ENCODE results near the gene PLD1.

Gene PLD1

DNA sequence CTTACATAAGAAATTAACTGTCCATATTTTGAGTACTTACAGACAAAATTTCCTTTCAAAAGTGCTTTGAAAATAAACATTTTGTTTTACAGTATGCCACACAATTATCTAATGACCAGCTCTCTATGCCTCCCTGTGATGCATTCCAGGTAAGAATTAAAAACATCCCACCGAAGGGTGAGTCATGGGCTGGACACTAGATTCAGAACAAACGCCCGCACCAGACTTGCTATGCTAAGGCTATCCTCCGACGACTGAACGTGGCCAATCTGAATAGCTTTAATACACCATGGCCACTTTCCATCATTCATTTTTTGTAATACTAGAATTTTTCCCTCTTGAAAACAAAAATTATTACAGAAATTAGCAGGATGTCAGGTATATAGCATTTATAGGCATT lies 210.3 kb downstream of the PLD1 start:
- Histone ChIP-seq H3K4me3 (no peak overlapping the region), H3K27me3 (no peaks in the 10 kb centered on the region), H3K36me3 (peaks cover 18 to 26% (median 18%) of the 10 kb centered on the region in 3 donors), H3K27ac (no peak overlapping the region), H3K4me1 (no peaks in the 10 kb centered on the region), H3K9me3 (no peaks in the 10 kb centered on the region)
- DNase-seq = no peak
- TF ChIP-seq, protein P1, sequence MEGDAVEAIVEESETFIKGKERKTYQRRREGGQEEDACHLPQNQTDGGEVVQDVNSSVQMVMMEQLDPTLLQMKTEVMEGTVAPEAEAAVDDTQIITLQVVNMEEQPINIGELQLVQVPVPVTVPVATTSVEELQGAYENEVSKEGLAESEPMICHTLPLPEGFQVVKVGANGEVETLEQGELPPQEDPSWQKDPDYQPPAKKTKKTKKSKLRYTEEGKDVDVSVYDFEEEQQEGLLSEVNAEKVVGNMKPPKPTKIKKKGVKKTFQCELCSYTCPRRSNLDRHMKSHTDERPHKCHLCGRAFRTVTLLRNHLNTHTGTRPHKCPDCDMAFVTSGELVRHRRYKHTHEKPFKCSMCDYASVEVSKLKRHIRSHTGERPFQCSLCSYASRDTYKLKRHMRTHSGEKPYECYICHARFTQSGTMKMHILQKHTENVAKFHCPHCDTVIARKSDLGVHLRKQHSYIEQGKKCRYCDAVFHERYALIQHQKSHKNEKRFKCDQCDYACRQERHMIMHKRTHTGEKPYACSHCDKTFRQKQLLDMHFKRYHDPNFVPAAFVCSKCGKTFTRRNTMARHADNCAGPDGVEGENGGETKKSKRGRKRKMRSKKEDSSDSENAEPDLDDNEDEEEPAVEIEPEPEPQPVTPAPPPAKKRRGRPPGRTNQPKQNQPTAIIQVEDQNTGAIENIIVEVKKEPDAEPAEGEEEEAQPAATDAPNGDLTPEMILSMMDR (IDR thresholded peaks at IDR 0.05) = no peak
- intact Hi-C loops (cut with DNase I; ENCODE audit: low total_unique reads) = no loop called here

DNA sequence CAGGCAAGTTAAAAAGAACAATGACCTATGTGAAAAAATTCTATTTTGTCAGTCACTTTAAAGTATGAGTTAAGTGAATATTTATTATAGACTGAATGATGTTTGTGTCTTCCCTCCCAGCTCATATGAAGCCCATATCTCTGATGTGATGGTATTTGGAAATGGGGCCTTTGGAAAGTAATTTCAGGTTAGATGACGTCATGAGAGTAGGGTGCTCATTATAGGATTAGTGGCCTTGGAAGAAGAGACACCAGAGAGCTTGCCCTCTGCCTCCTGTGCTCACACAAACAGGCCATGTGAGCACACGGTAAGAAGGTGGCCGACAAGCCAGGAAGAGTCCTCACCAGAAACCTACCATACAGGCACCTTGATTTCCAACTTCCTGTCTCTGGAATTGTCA lies 211.3 kb downstream of the PLD1 start:
- no peak for DNase-seq
- no peaks in the 10 kb centered on the region for H3K27me3 ChIP-seq
- intact Hi-C loops (cut with DNase I; ENCODE audit: low total_unique reads) = no loop called here
- peaks cover 18 to 25% (median 18%) of the 10 kb centered on the region in 3 donors for H3K36me3 ChIP-seq
- no peak overlapping the region for H3K27ac ChIP-seq
- TF ChIP-seq, protein P1 (IDR thresholded peaks at IDR 0.05) = no peak
- H3K9me3 ChIP-seq = no peaks in the 10 kb centered on the region
- H3K4me3 ChIP-seq = no peak overlapping the region
- no peaks in the 10 kb centered on the region for H3K4me1 ChIP-seq

DNA sequence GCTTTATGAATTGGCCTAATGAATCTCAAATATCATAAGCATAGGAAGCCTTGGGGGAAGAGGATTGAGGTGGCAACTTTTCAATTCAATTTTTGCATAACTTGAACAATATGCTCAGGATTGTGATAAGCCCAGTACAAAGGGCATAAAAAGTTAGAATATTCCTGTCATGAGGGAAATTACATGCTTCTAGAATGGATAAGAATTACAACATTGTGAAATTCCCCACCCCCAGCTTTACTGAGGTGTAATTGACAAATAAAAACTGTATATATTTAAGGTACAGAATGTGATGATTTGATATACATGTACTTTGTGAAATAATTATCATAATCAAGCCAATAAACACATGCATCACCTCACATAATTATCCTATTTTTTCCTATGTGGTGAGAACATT lies 217.5 kb downstream of the PLD1 start:
- H3K4me3 ChIP-seq = no peak overlapping the region
- TF ChIP-seq, protein P1 (IDR thresholded peaks at IDR 0.05) = no peak
- H3K27ac ChIP-seq = no peak overlapping the region
- DNase-seq = no peak
- H3K36me3 ChIP-seq = no peaks in the 10 kb centered on the region
- intact Hi-C loops (cut with DNase I; ENCODE audit: low total_unique reads) = no loop called here
- H3K27me3 ChIP-seq = no peaks in the 10 kb centered on the region
- no peaks in the 10 kb centered on the region for H3K9me3 ChIP-seq
- no peaks in the 10 kb centered on the region for H3K4me1 ChIP-seq

DNA sequence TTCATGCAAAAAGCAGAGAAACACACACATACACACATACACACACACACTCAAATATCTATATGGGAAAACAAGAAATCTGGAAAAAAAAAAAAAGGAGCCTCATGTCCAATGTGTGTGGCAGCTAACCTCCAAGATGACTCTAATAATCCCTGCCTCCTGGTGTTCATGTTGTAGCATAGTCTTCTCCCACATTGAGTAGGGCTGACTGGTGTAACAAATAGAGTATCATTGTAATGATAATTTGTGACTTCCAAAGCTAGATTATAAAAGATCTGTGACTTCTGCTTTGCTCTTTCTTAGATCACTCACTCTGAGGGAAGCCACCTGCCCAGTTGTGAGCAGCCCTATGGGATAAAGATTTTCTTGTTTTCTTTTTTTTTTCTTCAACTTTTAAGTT lies 219.2 kb downstream of the PLD1 start:
- no peak overlapping the region for H3K4me3 ChIP-seq
- intact Hi-C loops (cut with DNase I; ENCODE audit: low total_unique reads) = no loop called here
- H3K36me3 ChIP-seq = no peaks in the 10 kb centered on the region
- no peaks in the 10 kb centered on the region for H3K27me3 ChIP-seq
- TF ChIP-seq, protein P1 (IDR thresholded peaks at IDR 0.05) = no peak
- no peak overlapping the region for H3K27ac ChIP-seq
- no peak for DNase-seq
- H3K4me1 ChIP-seq = no peaks in the 10 kb centered on the region
- H3K9me3 ChIP-seq = no peaks in the 10 kb centered on the region

DNA sequence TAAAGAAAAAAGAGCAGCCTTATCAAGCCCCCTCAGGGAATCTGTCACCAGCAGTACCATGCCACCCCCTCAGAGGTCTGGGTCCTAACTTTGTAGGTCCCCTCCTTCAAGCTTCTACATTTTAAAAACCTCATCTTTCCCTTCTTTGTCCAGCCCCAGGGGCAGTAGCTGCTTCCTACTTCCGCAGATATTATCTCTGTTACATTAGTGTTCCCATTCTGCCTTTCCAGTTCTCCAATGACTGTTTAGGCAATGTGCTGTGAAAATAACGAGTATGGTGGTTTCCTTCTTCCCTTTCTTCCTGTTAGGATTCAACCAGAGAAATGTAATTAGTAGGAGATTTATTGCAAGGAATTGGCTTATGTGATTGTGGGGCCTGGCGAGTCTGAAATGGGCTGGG lies 224.0 kb downstream of the PLD1 start:
- Histone ChIP-seq H3K27ac (no peak overlapping the region), H3K4me3 (no peak overlapping the region), H3K27me3 (no peaks in the 10 kb centered on the region), H3K4me1 (no peaks in the 10 kb centered on the region), H3K36me3 (no peaks in the 10 kb centered on the region), H3K9me3 (no peaks in the 10 kb centered on the region)
- intact Hi-C loops (cut with DNase I; ENCODE audit: low total_unique reads) = no loop called here
- DNase-seq = no peak
- TF ChIP-seq, protein P1 (IDR thresholded peaks at IDR 0.05) = no peak

DNA sequence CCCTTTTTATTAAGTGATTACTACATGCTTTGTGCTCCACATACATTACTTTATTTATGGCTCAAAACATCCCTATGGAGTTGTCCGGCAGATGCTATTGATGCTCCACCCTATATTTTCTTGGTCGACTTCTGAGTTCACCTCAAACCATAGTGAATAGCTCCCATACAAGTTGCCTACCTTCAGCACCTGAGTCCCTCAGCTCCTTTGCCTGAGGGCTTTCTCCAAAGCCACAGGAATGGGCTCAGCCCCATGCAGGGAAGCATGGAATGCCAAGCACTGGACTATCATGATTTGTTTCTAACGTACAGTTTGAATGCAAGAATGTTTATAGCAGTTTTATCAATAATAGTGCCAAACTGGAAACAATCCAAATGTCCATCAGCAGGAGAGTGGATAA lies 225.2 kb downstream of the PLD1 start:
- Histone ChIP-seq H3K27ac (no peak overlapping the region), H3K36me3 (no peaks in the 10 kb centered on the region), H3K27me3 (no peaks in the 10 kb centered on the region), H3K9me3 (no peaks in the 10 kb centered on the region), H3K4me3 (no peak overlapping the region), H3K4me1 (no peaks in the 10 kb centered on the region)
- intact Hi-C loops (cut with DNase I; ENCODE audit: low total_unique reads) = no loop called here
- TF ChIP-seq, protein P1 (IDR thresholded peaks at IDR 0.05) = no peak
- no peak for DNase-seq

Data from tibial artery (tissue), 4 donors.